ENCODE data around the gene GTF3A.

DNA sequence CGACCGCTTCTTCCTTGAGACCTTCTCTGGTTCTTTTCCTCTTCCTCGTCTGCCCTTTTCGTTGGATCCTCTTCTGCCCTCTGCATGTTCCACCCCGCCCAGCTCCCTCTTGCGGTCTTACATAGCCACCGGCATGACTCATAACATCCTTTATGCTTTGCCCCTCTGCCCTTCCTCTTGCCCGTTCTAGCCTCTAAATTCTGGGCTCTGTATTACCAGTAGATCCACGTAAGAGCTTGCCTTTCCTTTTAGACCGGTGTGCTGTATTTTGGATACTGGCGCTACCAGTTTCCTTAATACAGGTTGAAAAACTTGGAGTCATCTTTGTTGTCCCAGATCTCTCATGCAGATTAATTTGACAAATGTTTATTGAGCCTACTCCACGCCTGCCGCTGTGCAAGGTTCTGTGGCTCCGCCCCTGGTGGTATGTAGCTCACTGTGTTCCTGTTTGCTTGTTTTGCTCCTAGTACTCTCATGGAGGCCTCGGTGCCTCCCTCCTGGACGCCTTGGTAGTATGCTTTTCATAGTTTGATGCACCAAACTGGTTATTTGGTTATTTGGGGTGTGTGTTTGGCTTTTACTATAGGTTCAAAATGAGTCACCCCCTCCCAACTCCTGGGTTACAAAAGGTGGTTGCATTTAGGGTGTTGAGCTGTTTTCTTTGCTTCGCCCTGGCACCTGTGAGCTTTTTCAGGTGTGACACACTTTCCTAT is 1.7 kb downstream of the GTF3A start:
- TF ChIP-seq, protein P1, sequence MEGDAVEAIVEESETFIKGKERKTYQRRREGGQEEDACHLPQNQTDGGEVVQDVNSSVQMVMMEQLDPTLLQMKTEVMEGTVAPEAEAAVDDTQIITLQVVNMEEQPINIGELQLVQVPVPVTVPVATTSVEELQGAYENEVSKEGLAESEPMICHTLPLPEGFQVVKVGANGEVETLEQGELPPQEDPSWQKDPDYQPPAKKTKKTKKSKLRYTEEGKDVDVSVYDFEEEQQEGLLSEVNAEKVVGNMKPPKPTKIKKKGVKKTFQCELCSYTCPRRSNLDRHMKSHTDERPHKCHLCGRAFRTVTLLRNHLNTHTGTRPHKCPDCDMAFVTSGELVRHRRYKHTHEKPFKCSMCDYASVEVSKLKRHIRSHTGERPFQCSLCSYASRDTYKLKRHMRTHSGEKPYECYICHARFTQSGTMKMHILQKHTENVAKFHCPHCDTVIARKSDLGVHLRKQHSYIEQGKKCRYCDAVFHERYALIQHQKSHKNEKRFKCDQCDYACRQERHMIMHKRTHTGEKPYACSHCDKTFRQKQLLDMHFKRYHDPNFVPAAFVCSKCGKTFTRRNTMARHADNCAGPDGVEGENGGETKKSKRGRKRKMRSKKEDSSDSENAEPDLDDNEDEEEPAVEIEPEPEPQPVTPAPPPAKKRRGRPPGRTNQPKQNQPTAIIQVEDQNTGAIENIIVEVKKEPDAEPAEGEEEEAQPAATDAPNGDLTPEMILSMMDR (IDR thresholded peaks at IDR 0.05; ENCODE audit: extremely low read depth in 1 of 2, insufficient read depth in 1 of 2, low read depth in 1 of 2, low read length in 2 of 2), result peak in 1 of 2 donors; percentile 60
- peak; percentile 61 for TF ChIP-seq POLR2AphosphoS5 (IDR thresholded peaks at IDR 0.05; ENCODE audit: insufficient read depth, low read depth, low read length)
- TF ChIP-seq EZH2 (IDR thresholded peaks at IDR 0.05; ENCODE audit: borderline replicate concordance, low read depth, low read length, severe bottlenecking), result no peak
